Colon (tissue), 2 donors: ENCODE measurements around the gene SERINC2.

Source experiments
- FAIRE-seq: peaks from 2 replicates; lab custom pipeline; 2012; peaks lifted over from hg19 to GRCh38; lab: Jason Lieb, UNC
- donor health status: control.
- donor health status: control.

The SERINC2 gene

DNA sequence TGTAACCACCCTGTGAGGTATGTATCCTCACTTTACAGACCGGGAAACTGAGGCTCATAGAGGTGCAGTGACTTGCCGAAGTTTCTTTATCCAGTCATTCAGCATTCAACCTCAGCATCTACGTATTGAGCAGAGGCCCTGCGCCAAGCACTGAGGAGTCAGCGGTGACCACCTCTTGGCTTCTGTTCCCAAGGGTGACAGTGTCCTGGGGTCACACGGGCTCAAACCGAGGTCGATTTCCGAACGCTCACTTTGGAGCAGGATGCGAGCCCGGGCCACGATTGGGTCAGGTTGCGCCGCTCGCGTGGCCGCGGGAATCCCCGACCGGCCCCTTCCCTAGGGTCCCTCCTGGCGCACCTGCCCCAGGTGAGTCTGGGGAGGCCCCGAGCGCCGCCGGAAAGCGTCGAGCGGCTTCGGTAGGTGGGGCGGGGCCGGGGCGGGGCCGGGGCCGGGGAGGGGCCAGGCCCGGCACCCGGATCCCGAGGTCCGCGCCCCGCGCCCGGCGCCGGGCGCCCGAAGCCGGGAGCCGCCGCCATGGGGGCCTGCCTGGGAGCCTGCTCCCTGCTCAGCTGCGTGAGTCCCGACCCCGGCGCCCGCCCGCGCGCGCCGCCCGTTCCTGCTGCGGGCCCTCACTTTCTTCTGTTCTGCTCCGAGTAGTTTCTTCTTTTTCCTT lies at the start of gene SERINC2:
Gene SERINC2 (plus strand): TSS at position 482 of the 673 bp plus-strand sequence. CDS start 53 bp downstream, at position 535.
- FAIRE-seq: no peak

DNA sequence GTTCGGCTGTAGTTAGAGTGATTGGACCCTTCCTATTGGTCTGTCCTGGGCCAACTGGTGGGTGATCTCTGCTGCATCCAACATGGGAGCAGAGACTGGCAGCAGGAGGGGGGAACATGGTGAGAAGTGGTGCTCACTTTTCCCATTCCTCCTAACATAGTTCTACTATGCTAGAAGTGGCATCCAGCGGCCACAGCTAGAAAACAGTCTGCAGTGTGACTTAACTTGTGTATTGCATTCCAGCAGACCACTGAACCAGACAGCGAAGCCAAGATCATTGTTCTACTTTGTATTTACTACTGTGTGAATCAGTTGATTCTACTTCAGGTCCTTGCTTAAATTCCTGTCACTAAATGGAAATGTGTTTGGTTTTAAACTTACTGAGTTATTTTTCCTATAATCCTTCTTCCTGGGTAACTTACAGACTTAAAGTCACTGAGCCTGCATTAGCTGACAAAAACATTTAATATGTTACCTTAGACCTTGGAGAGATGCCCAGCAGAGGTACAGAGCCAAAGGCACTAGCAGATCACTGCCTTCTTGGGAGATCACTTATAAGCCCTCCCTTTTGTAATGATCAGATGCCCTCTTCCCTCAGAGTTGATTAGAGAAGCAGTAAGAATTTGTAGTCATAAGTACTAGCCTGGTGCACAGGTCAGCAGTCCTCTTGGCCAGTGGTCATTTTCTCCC lies 48.3 kb upstream of the SERINC2 start:
- no peak for FAIRE-seq

DNA sequence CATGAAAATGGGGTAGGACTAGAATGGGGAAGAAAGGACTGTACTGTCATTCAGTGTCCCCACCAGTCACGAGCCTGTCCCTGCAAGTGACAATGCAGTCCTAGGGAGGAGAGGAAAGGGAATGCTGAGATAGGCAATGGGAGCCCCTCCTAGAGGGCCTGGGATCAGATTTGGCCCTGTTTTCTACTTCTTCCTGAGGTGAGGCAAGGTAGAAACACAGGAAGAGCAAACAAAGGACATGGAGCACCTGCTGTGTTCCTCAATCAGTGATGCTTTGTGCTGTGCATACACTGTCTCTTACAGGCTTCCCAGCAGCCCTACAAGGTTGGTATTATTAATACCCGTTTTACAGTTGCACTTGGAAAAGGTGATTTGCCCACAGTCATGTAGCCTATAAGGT lies 46.2 kb upstream of the SERINC2 start:
- no peak for FAIRE-seq

DNA sequence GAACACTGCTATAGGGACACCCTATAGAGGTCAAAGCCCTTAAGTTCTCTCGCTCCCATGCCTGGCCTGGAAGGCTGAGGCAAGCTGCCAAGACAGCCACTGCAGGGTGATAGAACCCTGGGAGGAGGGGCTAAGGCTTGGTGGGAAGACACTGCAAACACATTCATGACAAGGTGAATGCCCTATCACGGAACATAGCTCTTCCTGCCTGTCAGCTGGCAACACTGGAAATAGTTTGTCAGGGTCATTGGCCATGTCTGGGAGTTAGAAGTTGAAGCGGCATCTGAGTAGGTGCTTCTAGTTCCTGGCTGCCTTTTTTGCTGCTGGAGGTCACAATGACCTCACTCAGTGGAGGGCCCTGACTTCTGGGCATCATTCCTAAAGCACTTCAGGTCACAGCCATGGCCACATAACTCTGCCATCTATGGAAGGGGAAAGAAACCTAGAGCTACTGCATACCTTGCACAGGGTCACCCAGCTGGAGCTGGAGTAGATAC lies 44.4 kb upstream of the SERINC2 start:
- FAIRE-seq: no peak

DNA sequence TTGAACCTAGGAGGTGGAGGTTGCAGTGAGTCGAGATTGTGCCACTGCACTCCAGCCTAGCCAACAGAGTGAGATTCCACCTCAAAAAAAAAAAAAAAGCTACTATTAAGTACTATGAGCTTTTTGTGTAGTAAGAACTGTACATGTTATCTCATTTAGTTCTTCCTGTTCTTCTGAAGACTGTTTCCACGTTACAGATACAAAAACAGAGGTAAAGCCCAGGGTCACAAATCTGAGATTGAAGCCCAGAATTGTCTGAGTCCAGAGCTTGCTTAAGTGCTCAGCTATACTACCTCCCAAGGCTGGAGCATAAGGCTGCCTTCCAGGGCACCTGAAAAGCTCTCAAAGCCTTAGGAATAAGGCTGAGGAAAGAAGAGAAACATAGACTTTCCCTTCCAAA lies 43.0 kb upstream of the SERINC2 start:
- FAIRE-seq: no peak

DNA sequence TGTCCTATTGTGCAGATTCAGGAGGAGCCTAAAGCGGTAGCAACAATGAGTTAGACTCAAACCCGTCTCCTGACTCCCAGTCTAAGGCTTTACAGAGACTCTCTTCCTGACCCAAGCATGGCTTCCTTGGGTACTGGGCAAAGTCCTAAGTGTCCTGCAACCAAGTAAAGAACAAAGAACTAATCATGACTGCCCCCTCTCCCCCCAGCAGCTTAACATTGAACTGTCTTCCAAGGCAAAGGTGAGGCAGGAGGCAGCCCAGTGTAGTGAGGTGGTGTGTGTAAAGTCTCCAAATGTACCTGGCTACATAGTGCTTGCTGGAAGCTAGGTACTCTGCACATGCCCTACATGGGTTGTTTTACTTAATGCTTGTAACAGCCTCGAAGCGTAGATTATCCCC lies 42.4 kb upstream of the SERINC2 start:
- no peak for FAIRE-seq

DNA sequence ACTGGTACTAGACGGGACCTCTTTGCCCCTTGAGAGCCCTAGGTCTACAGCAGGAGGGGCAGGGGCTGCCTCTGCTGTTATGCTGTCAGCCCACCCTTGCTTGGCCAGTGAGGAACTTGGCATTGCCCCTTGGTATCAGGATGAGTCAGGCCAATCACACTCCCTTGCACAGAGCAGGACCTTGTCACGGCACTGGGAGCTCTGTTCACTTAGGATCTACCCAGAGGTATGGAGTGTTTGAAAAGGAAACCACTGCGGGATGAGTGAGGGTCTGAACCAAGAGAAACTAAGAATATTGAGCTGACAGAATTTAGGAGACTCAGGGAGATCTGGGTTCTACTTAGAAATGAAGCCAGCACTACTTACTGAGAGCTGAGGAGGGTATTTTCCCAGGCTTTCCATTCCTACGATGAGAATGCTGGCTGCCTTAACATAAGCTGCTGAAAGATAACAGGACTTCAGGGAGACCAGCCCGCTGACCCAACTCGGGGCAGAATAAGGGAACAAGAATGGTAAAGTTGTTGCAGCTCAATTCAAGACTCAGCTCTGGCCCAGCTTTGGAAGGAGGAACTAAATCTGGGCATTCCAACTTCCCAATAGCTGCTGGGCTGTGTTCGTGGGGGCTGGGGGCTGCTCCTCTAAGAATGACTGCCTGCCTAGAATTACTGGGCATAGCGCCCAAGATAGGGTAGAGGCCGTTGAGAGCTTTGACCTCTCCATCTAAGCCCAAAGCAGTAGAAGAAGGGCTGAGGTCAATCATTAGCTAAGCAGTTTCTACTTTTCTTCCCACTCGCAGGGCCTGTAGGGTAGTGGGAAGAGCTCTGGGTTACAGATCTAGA lies 41.7 kb upstream of the SERINC2 start:
- no peak for FAIRE-seq

DNA sequence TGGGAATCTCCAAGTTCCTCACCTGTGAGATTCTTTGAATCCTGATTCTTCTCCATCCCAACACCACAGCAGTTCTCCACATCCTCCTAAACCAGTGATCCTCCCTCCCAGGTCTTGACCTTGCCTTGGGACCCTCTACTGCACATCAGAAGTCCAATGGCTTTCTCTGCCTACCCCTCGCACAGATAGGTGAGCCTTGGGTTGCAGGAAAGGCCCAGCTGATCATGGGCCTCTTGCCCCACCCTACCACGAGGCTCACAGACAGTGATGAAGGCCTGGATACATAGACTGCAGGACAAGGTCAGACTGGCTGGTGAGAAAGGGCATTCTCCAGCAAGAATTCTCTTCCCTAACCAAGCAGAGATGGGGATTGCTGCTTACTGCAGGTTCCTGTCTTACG lies 41.0 kb upstream of the SERINC2 start:
- no peak for FAIRE-seq

DNA sequence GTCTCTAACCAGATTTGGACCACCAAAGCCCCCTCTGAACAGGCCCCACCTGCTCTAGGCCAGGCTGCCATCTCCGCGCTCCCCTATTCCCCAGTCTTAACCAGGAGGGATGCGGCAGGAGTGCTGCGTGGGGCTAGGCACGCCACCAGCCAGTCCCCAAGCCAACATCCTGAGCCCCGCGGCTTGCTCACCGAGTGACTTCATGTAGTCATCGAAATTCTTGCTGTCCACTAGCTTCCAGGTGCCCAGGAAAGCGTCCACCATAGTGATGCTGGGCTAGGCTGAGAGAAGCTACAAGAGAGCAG lies 40.3 kb upstream of the SERINC2 start:
- no peak for FAIRE-seq

DNA sequence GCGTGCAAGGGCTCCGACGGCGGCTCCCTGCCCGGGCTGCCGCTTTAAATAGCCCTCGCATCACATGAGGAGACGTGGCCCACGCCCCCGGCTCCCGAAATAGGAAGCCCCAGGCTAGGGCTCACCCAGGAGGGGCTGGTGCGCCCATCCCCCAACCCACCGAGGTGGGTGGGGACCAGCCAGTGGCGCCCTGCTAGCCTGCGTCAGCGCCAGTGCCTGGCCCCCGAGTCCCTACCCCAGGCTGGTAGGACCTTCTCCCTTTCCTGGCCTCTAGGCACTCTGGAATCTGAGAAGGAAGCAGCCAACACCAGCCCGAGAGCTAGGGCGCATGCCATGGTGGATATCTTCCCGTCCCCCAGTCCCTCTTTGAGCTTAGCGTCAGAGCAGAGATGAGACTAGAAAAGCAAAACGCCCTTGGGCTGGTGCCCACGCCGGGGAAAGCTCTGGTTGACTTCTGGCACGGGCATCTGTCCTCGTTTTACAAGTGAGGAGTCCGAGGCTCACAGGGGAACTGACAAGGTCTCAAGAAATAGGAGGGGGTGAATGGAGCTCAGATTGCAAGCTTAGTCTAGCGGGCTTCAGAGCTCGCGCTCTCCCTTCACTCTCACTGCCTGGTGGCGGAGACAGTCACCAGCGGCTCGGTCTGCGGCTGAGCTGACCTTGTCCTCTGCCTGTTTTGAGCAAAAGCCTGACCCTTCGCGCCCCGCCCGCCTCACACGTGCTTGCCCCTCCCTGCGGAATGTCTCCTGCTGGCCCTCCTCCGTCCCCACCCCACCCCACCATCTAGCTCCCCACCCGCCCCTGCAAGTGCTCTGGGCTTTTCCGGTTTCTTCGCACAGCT lies 39.7 kb upstream of the SERINC2 start, which contains the start of gene FABP3:
Gene FABP3 (minus strand): TSS at position 21 of the 841 bp plus-strand sequence. CDS start 62 bp downstream, outside the sequence.
- no peak for FAIRE-seq

DNA sequence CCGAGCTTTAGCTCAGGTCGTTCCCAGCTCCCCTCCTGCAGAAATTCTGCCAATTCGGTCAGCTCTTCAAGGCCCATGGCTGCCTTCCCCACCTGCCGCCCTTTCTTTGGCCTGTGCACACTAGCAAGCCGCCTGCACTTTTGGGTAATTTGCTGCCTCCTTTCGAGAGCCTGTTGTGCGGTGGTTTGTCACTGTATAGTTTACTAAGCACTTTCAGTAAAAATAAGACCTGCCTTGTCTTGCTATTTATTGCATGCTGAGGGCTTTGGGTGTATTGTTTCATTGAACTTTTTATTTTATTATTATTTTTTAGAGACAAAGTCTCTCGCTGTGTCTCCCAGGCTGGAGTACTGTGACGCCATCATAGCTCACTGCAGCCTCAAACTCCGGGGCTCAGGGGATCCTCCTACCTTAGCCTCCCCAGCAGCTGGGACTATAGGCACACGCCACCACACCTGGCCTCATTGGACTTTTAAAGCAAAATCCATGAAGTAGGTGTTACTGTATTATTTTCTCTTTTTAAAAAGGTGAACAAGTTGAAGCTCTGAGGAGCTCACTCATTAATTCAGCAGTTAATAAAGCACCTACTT lies 39.0 kb upstream of the SERINC2 start:
- no peak for FAIRE-seq

DNA sequence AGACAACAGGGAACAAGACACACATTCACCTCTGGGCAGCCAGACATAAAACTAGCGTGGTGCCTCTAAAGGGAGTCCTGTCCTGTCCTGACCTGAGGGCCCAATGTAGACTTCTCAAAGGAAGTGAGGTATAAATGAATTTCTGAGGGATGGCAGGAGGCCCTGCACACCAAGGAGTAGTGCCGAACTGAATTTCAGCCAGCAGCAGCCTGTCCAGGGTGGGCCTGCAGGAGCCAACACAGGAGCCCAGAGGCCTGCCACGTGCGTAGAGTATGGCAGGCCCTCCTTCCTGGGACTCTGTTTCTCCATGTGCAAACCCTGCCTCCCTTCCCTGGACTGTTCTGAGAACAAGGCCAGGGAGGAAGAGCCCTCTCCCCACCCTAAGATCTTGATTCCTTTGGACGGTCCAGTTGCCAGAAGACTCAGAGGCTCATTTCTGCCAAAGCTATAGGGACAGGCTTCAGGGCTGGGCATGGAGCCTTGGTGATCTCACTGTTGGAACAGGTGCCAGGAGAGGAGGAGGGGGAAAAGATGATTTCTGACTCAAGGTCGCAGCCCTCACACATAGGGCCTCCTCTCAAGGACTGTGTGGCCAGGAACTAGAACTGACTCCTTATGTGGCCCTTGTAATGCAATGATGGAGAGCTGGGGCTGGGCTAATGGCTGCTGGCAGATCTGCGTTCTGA lies 38.4 kb upstream of the SERINC2 start:
- no peak for FAIRE-seq

DNA sequence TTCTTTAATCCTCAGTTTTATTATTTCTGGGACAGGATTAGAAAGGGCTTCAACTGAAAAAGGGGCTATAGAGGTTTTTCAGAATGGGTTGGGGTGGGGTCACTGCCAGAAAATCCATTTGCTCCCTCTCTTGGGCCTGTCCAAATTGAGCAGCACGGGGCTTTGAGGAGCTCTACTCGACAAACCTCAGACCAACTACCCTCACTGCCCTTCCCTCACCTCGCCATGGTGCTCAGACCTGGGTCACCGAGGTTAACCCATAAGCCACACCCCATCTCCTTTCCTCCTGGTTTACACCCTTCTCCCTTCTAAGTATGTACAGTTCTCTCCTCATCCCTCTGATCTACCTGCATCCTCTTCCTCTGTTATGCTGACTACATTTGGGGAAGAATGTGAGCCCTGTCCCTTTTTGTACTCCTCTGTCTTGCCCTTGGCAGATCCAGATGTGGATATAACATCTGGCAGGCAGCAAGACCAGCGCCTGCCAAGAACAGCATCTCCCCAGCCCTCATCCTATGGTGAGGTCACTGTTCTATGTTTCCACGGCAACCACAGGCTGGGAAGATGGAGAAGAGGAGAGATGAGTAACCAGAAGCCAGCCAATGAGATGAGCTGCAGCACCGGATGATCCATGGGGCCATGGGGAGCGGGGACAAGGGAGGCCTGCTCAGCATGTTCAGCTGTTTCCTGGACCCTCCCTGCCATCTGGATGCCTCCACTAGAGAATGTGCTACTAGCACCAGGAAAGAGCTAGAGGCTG lies 36.5 kb upstream of the SERINC2 start:
- no peak for FAIRE-seq

DNA sequence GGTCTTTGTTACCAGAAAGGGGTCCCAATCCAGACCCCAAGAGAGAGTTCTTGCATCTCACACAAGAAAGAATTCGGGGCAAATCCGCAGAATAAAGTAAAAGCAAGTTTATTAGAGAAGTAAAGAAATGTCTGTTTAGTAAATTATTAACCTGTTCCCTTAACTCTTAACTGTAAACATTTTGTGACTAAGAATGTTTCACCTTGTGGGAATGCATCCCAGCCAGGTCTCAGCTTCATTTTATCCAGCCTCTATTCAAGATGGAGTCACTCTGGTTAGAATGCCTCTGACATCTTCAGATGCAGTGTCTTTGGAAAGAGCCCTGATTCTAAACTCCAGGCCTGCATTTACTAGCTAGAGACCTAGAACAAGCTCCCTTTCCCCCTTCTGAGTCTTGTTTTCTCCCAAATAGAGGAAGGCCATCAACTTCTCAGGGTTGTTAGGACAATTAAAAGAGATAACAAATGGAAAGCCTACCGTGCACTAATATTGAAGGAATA lies 35.6 kb upstream of the SERINC2 start:
- no peak for FAIRE-seq

DNA sequence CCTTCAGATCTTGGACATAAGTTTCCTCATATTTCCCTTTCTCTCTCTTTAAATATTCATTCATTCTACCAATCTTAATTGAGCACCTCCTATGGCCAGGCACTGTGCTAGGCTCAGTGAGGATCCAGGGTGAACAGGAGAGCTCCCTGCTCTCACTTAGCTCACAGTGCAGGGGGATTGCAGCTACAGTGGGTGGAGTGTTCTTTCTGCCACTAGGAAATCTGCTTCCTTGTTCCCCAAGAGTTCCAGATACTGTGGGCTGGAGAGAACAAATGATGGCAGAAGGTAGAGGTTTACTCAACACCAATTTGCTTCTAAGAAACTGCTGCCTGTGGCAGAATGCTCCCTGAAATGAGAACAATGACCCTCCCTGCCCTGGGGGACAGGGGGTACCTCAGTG lies 35.0 kb upstream of the SERINC2 start:
- FAIRE-seq: no peak

DNA sequence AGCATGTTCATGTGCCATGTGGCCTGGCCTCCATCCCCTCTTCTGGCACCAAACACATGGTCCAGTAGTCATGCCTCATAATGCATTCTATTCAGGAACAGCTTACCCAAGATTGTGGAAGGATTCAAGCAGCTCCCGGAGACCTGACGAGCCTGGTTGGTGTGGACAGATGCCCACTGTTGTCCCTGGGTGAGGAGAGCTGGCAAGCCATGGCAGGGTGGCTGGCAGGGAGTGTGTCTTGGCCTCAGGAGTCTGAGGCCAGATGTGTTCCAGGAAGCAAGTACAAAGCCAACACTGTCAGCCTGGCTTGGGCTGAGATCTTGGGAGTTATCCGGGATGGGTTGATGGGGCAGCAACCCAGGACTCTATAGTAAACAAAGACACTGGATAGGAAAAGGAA lies 32.8 kb upstream of the SERINC2 start:
- no peak for FAIRE-seq

DNA sequence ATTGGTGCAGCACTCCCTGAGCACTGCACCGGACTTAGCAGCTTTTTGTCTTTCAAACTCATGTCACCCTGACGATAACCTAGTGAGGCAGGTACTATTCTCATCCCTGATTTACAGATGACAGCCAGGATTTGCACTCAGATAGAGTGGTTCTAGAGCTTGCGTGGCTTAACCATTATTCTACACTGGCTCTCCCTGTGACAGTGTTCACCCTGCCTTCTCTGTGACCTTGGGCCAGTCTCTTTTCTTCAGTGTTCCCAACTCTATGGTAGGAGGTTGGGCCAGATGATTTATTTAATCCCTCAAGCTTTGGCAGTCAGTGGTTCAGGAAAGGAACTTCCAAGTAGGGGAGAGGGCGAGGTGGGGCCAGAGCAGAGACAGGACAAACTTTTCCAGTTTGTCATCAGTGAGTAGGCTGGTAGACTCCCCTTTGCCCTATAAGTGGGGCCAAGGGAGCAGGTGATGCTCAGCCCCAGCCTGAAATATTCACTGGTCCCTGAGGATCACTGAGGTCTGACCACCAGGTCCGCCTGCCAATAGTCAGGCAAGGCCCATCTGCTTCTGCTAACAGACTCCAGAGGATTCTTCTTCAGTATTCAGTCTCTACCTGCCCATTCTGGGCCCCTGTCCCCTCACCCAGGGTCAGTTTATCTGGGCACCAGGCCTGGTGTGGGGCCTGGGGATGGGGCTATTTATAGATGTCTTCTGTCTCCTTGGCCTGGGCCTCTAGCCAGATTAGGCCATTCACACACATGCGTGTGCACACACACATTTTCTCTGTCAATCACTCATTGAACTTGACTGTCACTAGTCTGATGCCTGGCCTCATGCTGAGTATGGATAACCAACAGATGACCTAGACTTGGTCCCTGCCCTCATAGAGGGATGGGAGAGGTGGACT lies 31.4 kb upstream of the SERINC2 start:
- FAIRE-seq: no peak

DNA sequence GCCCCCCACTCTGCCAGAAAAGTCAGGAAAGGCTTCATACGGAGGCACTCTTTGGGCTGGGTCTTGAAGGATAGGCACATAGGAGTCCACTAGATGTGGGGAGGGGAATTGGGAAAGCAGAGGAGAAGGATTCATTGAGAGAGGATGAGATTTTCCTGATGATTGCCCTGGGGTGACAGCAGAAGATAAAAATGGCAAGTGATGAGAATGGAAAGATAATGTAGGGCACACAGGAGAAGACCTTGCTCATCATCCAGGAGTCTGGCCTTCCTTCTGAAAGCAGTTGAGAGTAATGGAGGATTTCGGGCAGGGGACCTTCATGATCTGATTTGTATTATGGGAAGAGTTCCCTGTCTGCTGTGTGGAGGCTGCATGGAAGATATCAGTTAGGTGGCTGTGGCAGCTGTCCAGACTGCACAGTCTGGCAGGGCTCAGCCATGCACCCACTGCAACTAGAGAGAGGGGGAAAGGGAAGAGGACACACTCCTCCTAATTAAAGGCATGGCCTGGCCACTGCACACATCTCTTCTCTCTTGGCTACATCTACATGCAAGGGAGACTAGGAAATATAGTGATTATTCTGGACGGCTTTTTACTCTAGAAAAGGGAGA lies 30.5 kb upstream of the SERINC2 start:
- FAIRE-seq: no peak

DNA sequence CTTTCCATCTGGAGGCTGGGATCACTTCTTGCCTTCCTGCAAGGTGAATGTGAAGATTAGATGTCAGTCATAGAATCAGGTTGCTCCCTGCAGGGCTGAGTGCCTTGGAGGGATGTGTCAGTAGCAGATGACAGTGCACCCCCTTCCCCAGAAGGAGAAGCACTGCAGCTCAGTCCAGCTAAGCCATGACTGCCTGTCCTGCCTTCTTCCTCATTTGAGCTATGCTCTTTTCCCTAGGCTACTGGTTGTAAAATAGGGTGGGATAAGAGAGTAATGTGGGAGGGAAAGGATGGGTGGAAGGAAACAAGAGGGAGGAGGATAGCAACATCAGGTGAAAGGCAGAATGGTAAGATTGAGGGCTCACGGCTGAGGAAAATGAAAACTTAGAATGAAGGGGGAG lies 29.0 kb upstream of the SERINC2 start:
- FAIRE-seq: no peak
